ENCODE results near the gene PRMT7. TPM values are rescaled to one million over a fixed set of nuclear protein-coding genes. Genes with fewer than 3 reads are reported as not detected.

PRMT7 gene
- polyA plus RNA-seq, 1 donor: 48.7 TPM

DNA sequence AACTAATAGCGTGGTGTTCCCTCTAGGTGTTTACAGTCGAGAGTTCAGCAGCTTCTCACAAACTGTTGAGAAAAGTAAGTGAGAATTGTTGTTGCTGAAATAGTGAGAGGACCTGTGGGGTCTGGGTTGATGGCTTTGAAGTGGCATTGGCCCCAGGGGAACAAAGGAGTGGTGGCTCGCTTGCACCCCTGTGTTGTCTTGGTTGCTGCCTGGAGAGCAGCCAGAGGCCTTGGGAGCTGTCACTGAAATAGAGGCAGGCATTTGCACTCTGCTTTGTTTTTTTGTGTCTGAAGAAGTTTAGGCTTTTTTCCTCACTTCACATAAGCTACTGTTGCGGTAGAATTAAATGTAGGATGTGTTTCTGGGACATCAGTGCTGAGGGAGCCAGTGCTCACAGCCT is 36.8 kb downstream of the PRMT7 start:
- Histone ChIP-seq H3K36me3 (ENCODE audit: control insufficient read depth, insufficient read depth, low read length) (peaks cover 79% of the 10 kb centered on the region), H3K4me1 (ENCODE audit: control insufficient read depth, insufficient read depth, low read length) (peaks cover 14% of the 10 kb centered on the region), H3K9me3 (ENCODE audit: control insufficient read depth, low read depth, low read length) (no peaks in the 10 kb centered on the region), H3K4me3 (ENCODE audit: low read length) (no peak overlapping the region), H3K27me3 (ENCODE audit: control insufficient read depth, insufficient read depth, low read length) (no peaks in the 10 kb centered on the region), H3K27ac (ENCODE audit: low read length) (no peak overlapping the region)
- no peak for DNase-seq
- 100% methylated on average over 1 of the region's 4 CpGs for WGBS (ENCODE audit: insufficient coverage, low lambda C conversion rate)

DNA sequence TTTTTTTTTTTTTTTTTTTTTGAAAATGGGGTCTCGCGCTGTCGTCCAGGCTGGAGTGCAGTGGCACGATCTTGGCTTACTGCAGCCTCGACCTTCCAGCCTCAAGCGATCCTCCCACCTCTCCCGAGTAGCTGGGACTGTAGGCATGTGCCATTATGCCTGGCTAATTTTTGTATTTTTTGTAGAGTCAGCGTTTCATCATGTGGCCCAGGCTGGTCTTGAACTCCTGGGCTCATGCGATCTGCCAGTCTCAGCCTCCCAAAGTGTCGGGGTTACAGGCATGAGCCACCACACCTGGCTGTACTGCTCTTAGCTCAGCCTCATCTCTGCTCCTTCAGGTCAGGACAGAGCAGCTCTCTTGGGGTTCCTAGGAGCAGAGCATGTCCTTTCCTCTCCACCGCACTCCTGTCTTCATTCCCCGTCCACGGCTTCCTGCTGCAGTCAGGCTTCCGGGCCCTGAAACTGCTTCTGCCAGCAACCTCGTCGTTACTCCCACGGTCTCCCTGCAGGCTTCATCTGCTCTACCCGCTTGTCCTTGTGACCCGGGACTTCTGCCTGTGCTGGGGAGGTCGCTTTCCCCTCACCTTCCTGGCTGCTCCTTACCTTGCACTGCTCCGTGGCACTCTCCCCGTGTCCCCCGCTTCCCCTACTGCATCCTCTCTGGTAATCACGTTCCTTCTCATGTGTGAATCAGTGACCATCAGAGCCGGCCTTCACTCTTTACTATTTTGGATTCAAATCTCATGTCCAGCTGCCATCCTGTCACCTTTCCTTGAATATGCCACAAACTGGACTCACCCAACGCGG is 38.0 kb downstream of the PRMT7 start:
- Histone ChIP-seq H3K36me3 (ENCODE audit: control insufficient read depth, insufficient read depth, low read length) (peaks cover 81% of the 10 kb centered on the region), H3K27me3 (ENCODE audit: control insufficient read depth, insufficient read depth, low read length) (no peaks in the 10 kb centered on the region), H3K27ac (ENCODE audit: low read length) (no peak overlapping the region), H3K9me3 (ENCODE audit: control insufficient read depth, low read depth, low read length) (no peaks in the 10 kb centered on the region), H3K4me3 (ENCODE audit: low read length) (no peak overlapping the region), H3K4me1 (ENCODE audit: control insufficient read depth, insufficient read depth, low read length) (peaks cover 14% of the 10 kb centered on the region)
- DNase-seq: no peak
- WGBS (ENCODE audit: insufficient coverage, low lambda C conversion rate): no CpG with 5 or more reads among the region's 27 CpGs

DNA sequence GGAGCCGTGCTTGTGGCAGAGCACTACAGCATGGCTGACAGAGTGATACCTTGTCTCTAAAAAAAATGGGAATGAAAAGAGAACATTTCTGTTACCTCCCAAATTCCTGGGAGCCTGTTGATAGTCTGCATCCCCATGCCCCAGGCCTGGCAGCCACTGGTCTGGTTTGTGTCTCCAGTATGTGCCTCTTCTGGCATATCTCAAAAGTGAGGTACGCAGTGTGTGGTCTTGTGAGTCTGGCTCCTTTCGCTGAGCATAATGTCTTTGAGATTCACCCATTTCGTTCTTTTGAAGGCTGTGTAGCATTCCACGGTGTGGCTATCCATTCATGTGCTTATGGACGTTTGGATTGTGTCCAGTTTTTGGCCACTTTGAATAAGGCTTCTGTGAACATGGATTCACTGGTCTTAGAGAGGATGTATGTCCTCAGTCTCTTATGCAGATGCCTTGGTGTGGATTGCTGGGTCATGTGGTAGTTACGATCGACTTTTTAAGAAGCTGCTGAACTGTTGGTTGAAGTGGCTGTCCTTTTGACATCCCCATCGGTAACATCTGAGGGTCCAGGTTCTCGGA is 39.1 kb downstream of the PRMT7 start:
- Histone ChIP-seq H3K4me1 (ENCODE audit: control insufficient read depth, insufficient read depth, low read length) (peaks cover 14% of the 10 kb centered on the region), H3K27me3 (ENCODE audit: control insufficient read depth, insufficient read depth, low read length) (no peaks in the 10 kb centered on the region), H3K27ac (ENCODE audit: low read length) (no peak overlapping the region), H3K4me3 (ENCODE audit: low read length) (no peak overlapping the region), H3K9me3 (ENCODE audit: control insufficient read depth, low read depth, low read length) (no peaks in the 10 kb centered on the region), H3K36me3 (ENCODE audit: control insufficient read depth, insufficient read depth, low read length) (peaks cover 89% of the 10 kb centered on the region)
- WGBS (ENCODE audit: insufficient coverage, low lambda C conversion rate): no CpG with 5 or more reads among the region's 10 CpGs
- DNase-seq: no peak

DNA sequence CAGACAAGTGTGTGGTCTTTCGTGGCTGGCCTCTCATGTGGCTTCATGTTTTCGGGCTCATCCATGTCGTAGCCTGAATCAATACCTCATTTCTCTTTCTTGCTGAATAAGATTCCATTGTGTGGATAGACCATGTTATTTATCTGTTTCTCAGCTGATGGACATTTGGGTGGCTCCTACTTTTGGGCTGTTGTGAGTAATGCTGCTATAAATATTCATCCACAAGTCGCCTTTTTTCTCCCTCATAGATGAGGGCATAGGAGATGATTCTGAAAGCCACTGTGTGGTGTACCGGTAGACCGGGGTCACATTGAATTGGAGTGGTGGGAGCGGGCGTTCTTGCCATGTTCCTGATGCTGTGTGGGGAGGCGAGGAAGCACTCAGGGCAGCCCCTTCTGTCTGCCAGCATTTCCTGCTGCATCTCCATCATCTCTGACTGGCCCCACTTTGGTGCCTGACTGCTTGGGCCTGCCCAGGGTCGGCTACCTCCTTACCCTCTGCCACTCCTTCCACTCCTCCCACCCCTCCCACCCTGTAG is 40.1 kb downstream of the PRMT7 start:
- Histone ChIP-seq H3K4me3 (ENCODE audit: low read length) (no peak overlapping the region), H3K27me3 (ENCODE audit: control insufficient read depth, insufficient read depth, low read length) (no peaks in the 10 kb centered on the region), H3K9me3 (ENCODE audit: control insufficient read depth, low read depth, low read length) (no peaks in the 10 kb centered on the region), H3K36me3 (ENCODE audit: control insufficient read depth, insufficient read depth, low read length) (peaks cover 89% of the 10 kb centered on the region), H3K4me1 (ENCODE audit: control insufficient read depth, insufficient read depth, low read length) (peaks cover 14% of the 10 kb centered on the region), H3K27ac (ENCODE audit: low read length) (peak overlapping the region; percentile 90)
- 83% methylated on average over 1 of the region's 10 CpGs for WGBS (ENCODE audit: insufficient coverage, low lambda C conversion rate)
- no peak for DNase-seq

DNA sequence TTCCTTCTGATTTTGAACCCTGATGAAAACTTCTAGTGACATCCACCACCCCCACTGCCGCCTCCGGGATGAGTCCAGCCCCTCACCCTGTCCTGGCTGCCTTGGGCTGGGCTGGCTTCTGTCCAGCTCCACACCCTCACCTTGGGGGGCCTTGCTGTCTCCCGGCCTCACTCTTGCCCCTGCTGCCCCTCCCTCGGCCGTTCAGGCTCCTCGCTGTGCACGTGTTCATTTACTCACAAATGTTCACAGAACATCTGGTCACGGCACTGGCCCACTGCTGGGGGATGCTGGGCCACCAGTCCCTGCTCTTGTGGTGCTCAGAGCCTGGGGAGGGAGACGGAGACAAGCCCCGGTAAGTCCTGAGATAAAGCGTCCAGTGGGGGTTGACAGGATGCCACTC is 40.6 kb downstream of the PRMT7 start:
- no CpG with 5 or more reads among the region's 11 CpGs for WGBS (ENCODE audit: insufficient coverage, low lambda C conversion rate)
- no peak for DNase-seq
- Histone ChIP-seq H3K27me3 (ENCODE audit: control insufficient read depth, insufficient read depth, low read length) (no peaks in the 10 kb centered on the region), H3K4me3 (ENCODE audit: low read length) (no peak overlapping the region), H3K4me1 (ENCODE audit: control insufficient read depth, insufficient read depth, low read length) (peaks cover 14% of the 10 kb centered on the region), H3K27ac (ENCODE audit: low read length) (peak overlapping the region; percentile 90), H3K9me3 (ENCODE audit: control insufficient read depth, low read depth, low read length) (no peaks in the 10 kb centered on the region), H3K36me3 (ENCODE audit: control insufficient read depth, insufficient read depth, low read length) (peaks cover 89% of the 10 kb centered on the region)

DNA sequence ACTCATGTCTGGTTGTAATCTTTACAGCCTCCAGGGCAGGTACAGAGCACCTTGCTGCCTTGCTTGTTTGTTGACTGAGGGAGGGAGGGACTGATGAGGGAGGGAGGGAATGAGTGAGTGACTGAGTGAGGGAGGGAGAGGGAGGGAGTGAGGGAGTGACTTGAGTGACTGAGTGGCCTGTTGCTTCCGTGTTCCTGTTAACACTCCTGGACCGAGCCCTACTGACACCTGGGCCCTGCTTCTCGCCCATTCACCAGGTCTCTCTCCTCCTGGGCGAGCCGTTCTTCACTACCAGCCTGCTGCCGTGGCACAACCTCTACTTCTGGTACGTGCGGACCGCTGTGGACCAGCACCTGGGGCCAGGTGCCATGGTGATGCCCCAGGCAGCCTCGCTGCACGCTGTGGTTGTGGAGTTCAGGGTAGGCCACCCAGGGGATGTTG is 41.2 kb downstream of the PRMT7 start:
- peak; percentile 94 to 97 for DNase-seq
- H3K4me3 ChIP-seq (ENCODE audit: low read length): peak overlapping the region; percentile 21
- peaks cover 14% of the 10 kb centered on the region for H3K4me1 ChIP-seq (ENCODE audit: control insufficient read depth, insufficient read depth, low read length)
- no peaks in the 10 kb centered on the region for H3K9me3 ChIP-seq (ENCODE audit: control insufficient read depth, low read depth, low read length)
- H3K27me3 ChIP-seq (ENCODE audit: control insufficient read depth, insufficient read depth, low read length): no peaks in the 10 kb centered on the region
- H3K36me3 ChIP-seq (ENCODE audit: control insufficient read depth, insufficient read depth, low read length): peaks cover 89% of the 10 kb centered on the region
- no CpG with 5 or more reads among the region's 11 CpGs for WGBS (ENCODE audit: insufficient coverage, low lambda C conversion rate)
- H3K27ac ChIP-seq (ENCODE audit: low read length): peak overlapping the region; percentile 90

DNA sequence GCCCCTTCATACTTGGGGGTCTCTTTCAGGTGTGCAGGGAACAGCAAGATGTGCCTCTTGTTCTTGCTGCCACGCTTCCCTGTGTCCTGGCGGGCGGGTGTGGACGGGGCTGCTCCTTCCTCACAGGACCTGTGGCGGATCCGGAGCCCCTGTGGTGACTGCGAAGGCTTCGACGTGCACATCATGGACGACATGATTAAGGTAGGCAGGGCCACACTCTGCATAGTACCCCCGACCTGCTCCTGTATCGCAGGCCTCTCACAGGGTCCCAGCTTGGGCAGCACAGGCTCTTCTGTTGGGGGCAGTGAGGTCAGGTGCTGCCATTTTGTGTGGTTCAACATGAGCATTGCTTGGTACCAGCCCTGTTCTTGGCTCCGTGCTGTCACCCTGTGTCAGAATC is 42.5 kb downstream of the PRMT7 start:
- H3K36me3 ChIP-seq (ENCODE audit: control insufficient read depth, insufficient read depth, low read length): peaks cover 88% of the 10 kb centered on the region
- H3K4me3 ChIP-seq (ENCODE audit: low read length): no peak overlapping the region
- H3K9me3 ChIP-seq (ENCODE audit: control insufficient read depth, low read depth, low read length): no peaks in the 10 kb centered on the region
- H3K4me1 ChIP-seq (ENCODE audit: control insufficient read depth, insufficient read depth, low read length): peaks cover 14% of the 10 kb centered on the region
- no CpG with 5 or more reads among the region's 13 CpGs for WGBS (ENCODE audit: insufficient coverage, low lambda C conversion rate)
- no peaks in the 10 kb centered on the region for H3K27me3 ChIP-seq (ENCODE audit: control insufficient read depth, insufficient read depth, low read length)
- DNase-seq: no peak
- H3K27ac ChIP-seq (ENCODE audit: low read length): no peak overlapping the region

DNA sequence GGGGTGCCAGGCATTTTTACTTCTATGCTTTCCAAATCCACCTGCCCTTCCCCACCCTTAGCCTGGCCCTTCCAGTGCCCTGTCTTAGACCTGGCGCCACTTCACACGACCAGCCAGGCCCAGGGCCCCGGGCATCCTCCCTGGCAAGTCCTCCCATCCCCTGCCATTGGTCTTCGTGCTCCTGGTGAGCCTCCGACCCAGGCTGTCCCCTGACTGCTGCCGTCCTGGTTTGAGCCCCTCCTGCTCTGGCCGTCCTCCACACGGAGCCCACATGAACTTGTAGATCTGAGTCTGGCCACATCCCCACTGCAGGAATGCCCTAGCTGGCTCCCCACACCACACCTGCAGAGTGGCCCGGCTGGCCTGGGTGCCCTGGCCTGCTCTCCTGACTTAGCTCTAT is 44.0 kb downstream of the PRMT7 start:
- no peaks in the 10 kb centered on the region for H3K9me3 ChIP-seq (ENCODE audit: control insufficient read depth, low read depth, low read length)
- DNase-seq: no peak
- no peaks in the 10 kb centered on the region for H3K27me3 ChIP-seq (ENCODE audit: control insufficient read depth, insufficient read depth, low read length)
- H3K4me3 ChIP-seq (ENCODE audit: low read length): no peak overlapping the region
- H3K27ac ChIP-seq (ENCODE audit: low read length): no peak overlapping the region
- no CpG with 5 or more reads among the region's 9 CpGs for WGBS (ENCODE audit: insufficient coverage, low lambda C conversion rate)
- peaks cover 87% of the 10 kb centered on the region for H3K36me3 ChIP-seq (ENCODE audit: control insufficient read depth, insufficient read depth, low read length)
- H3K4me1 ChIP-seq (ENCODE audit: control insufficient read depth, insufficient read depth, low read length): peaks cover 14% of the 10 kb centered on the region

DNA sequence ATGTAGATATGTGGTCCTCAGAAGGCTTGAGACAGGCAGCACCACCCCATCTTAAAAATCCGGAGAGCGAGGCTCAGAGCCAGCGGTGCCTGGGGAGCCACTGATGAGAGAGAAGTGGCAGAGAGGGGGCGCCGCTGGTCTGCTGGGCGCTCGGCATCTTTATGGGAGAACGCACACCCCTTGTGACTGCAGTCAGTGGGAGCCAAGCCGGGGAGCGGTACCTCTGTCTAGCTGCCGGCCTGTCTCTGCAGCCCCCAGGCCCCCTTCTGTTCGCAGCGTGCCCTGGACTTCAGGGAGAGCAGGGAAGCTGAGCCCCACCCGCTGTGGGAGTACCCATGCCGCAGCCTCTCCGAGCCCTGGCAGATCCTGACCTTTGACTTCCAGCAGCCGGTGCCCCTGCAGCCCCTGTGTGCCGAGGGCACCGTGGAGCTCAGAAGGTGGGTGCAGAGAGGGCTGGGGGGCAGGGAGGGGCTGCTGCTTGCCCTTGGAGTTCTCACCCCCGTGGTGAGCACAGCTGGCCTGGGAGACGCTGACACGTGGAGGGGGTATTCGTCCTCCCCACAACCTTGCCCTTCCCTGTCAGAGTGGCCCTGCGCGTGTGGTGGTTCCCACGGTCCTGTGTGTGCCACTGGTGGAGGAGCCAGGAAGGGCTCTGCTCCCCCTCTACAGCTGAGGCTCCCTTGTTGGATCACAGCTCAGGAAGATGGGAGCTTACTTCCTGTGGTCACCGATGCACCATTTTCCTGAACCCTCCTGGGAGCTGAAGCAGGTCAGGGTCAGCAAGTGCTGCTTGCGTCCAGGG is 44.8 kb downstream of the PRMT7 start:
- no peak overlapping the region for H3K27ac ChIP-seq (ENCODE audit: low read length)
- no peaks in the 10 kb centered on the region for H3K27me3 ChIP-seq (ENCODE audit: control insufficient read depth, insufficient read depth, low read length)
- no CpG with 5 or more reads among the region's 28 CpGs for WGBS (ENCODE audit: insufficient coverage, low lambda C conversion rate)
- peaks cover 18% of the 10 kb centered on the region for H3K4me1 ChIP-seq (ENCODE audit: control insufficient read depth, insufficient read depth, low read length)
- peaks cover 87% of the 10 kb centered on the region for H3K36me3 ChIP-seq (ENCODE audit: control insufficient read depth, insufficient read depth, low read length)
- no peak overlapping the region for H3K4me3 ChIP-seq (ENCODE audit: low read length)
- no peak for DNase-seq
- no peaks in the 10 kb centered on the region for H3K9me3 ChIP-seq (ENCODE audit: control insufficient read depth, low read depth, low read length)

DNA sequence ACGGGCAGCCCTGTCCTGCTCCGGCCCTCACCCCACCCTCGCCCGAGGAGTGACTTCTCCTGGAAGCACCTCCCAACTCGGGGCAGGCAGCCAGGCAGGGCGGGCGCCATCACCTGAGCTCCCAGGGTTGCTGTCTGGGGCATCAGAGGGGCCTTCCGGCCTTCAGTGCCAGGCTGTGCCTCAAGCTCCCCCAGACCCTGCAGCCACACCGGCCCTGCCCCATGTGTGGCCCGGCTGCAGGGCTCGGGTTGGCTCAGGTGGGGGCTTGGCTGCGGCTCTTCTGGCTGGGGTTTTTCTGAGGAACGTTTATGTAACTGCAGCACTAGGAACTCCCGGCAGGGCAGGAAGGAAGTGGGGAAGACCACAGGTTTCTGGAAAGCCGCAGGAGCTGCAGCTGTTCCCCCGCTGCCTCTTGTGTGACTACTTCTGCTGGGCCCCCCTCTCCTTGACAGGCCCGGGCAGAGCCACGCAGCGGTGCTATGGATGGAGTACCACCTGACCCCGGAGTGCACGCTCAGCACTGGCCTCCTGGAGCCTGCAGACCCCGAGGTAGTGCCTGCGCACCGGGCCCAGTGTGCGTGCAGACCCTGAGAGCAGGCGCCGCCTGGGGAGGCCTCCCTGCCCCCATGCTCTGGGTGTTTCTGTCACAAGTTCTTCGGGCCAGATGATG is 45.6 kb downstream of the PRMT7 start:
- Histone ChIP-seq H3K4me3 (ENCODE audit: low read length) (no peak overlapping the region), H3K27ac (ENCODE audit: low read length) (no peak overlapping the region), H3K27me3 (ENCODE audit: control insufficient read depth, insufficient read depth, low read length) (no peaks in the 10 kb centered on the region), H3K4me1 (ENCODE audit: control insufficient read depth, insufficient read depth, low read length) (peaks cover 13% of the 10 kb centered on the region), H3K9me3 (ENCODE audit: control insufficient read depth, low read depth, low read length) (no peaks in the 10 kb centered on the region), H3K36me3 (ENCODE audit: control insufficient read depth, insufficient read depth, low read length) (peaks cover 87% of the 10 kb centered on the region)
- WGBS (ENCODE audit: insufficient coverage, low lambda C conversion rate): no CpG with 5 or more reads among the region's 28 CpGs
- no peak for DNase-seq

Measured in large intestine (tissue), 3 donors.